Gastrocnemius medialis (tissue), 4 donors: ENCODE results near the gene VOPP1.

Experiments
- POLR2A ChIP-seq, 2 donors: fragments of 450-650 bp; IDR thresholded peaks; one replicate each; pipeline ENCODE4 v1.6.1; 2017; ENCODE audit warnings: antibody characterized with exemption in 2 of 2, mild to moderate bottlenecking in 2 of 2, moderate library complexity in 2 of 2
- TF ChIP-seq, protein P1 (sequence below), 5 experiments: fragments of 450-650 bp in 3 of 5; fragments of 200-600 bp in 2 of 5; sonication (generic) in 2 of 5; IDR thresholded peaks in 4 of 5; conservative IDR thresholded peaks in 1 of 5; 1 replicate in 4 of 5; 2 replicates in 1 of 5; pipeline ENCODE4 v1.5.1; 2016 to 2019; ENCODE audit warnings: antibody characterized with exemption in 5 of 5, mild to moderate bottlenecking in 3 of 5, moderate library complexity in 3 of 5

DNA sequence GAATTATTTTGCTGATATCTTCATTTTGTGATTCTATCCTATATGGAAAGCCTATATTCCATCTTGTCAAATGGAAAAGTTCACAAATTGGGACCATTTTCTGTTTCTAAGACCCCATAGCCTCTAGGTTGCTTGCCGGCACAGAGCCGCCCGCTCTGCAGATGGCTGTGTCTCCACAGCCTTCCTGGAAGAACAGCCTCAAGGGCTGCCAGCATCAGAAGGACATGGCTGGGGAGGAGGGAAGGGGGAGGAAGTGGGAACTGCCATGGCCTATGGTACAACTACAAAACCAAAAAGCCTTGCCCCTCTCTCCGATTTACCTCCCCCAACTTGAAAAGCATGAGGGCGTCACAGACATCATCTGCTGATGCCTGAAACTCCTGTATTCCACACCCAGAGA, 131.3 kb downstream of the VOPP1 start:
- TF ChIP-seq, protein P1, sequence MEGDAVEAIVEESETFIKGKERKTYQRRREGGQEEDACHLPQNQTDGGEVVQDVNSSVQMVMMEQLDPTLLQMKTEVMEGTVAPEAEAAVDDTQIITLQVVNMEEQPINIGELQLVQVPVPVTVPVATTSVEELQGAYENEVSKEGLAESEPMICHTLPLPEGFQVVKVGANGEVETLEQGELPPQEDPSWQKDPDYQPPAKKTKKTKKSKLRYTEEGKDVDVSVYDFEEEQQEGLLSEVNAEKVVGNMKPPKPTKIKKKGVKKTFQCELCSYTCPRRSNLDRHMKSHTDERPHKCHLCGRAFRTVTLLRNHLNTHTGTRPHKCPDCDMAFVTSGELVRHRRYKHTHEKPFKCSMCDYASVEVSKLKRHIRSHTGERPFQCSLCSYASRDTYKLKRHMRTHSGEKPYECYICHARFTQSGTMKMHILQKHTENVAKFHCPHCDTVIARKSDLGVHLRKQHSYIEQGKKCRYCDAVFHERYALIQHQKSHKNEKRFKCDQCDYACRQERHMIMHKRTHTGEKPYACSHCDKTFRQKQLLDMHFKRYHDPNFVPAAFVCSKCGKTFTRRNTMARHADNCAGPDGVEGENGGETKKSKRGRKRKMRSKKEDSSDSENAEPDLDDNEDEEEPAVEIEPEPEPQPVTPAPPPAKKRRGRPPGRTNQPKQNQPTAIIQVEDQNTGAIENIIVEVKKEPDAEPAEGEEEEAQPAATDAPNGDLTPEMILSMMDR (IDR thresholded peaks at IDR 0.05 in 4 of 5, conservative IDR thresholded peaks at IDR 0.05 in 1 of 5) = no peak
- TF ChIP-seq POLR2A (IDR thresholded peaks at IDR 0.05) = no peak
